HCT116 (cell line): ENCODE results near the gene NSG1. TPM values are rescaled to one million over a fixed set of nuclear protein-coding genes. Genes with fewer than 3 reads are reported as not detected.

ENCODE experiments used
- ATAC-seq: fragments of 200-7000 bp; cut with Tn5 transposase; 2 replicates; pipeline ENCODE4 v1.9.1; 2020; ENCODE audit warnings: mild to moderate bottlenecking, moderate library complexity
- BruUV-seq: library from RNA; stranded (reverse); fragments of 400-500 nt; replicated peaks from 2 replicates; lab custom pipeline; 2021; lab: Mats Ljungman, UMichigan
- CTCF ChIA-PET: fragments of 300-600 bp; sonication (Branson Sonifier 250); formaldehyde crosslinking; loops from one replicate; lab custom pipeline; 2021; ENCODE audit warnings: antibody characterized with exemption; lab: Charles Lee
- POLR2A ChIA-PET: fragments of 300-600, 350-600 bp; sonication (Branson Sonifier 250); formaldehyde crosslinking; loops from one replicate; lab custom pipeline; 2021; ENCODE audit warnings: antibody characterized with exemption; lab: Charles Lee
- RAD21 ChIA-PET, 2 experiments: fragments of 300-600 bp; sonication (Branson Sonifier 250); formaldehyde crosslinking; loops; one replicate each; lab custom pipeline; 2023; ENCODE audit warnings: low total read pairs in 2 of 2; ENCODE audit not compliant: uncharacterized antibody in 2 of 2, unreplicated experiment in 2 of 2, low non-redundant PET in 1 of 2; lab: Charles Lee
- DNase-seq: peaks from one replicate; pipeline ENCODE4 v3.0.0-alpha.2; 2010; ENCODE audit warnings: low read depth, low spot score
- H2AFZ ChIP-seq: fragments of 200-600 bp; shearing (Covaris generic), sonication (generic); 2 replicates; pipeline ENCODE4 v1.6.1; 2017; ENCODE audit warnings: low read depth, mixed run types, mixed read lengths, antibody characterized with exemption, low read length; ENCODE audit not compliant: poor library complexity, severe bottlenecking
- H3K27ac ChIP-seq: 2 replicates; pipeline ENCODE4 v1.5.1; 2012; ENCODE audit warnings: low read depth, low read length
- H3K27me3 ChIP-seq: fragments of 200-600 bp; sonication (generic); 2 replicates; pipeline ENCODE4 v1.6.1; 2016; ENCODE audit warnings: mixed run types, low read length, mixed read lengths; ENCODE audit not compliant: insufficient read depth
- H3K36me3 ChIP-seq, 2 experiments: fragments of 200-500 bp in 1 of 2; fragments of 200-600 bp in 1 of 2; sonication (Bioruptor generic) in 1 of 2; sonication (generic) in 1 of 2; 2 replicates each; pipeline versions ENCODE4 v1.5.1 to v1.6.1; 2014 to 2016; ENCODE audit warnings: low read length in 2 of 2, inconsistent platforms in 1 of 2, mixed read lengths in 1 of 2, mixed run types in 1 of 2; ENCODE audit not compliant: insufficient read depth in 2 of 2, control insufficient read depth in 1 of 2
- H3K4me1 ChIP-seq, 2 experiments: fragments of 200-600 bp in 1 of 2; sonication (generic) in 1 of 2; 2 replicates each; pipeline versions ENCODE4 v1.5.1 to v1.6.1; 2012 to 2017; ENCODE audit warnings: low read length in 2 of 2, inconsistent platforms in 1 of 2, mild to moderate bottlenecking in 1 of 2, mixed read lengths in 1 of 2, mixed run types in 1 of 2, moderate library complexity in 1 of 2; ENCODE audit not compliant: insufficient read depth in 2 of 2, control insufficient read depth in 1 of 2
- H3K4me2 ChIP-seq: fragments of 200-600 bp; sonication (generic); 2 replicates; pipeline ENCODE4 v1.6.1; 2017; ENCODE audit warnings: mixed run types, low read length, mixed read lengths
- H3K4me3 ChIP-seq, 2 experiments: fragments of 200-600 bp in 1 of 2; sonication (generic) in 1 of 2; replicated peaks in 1 of 2; 2 replicates each; pipeline ENCODE4 v1.5.1; 2011 to 2016; ENCODE audit warnings: low read length in 2 of 2, control low read depth in 1 of 2, low read depth in 1 of 2, mild to moderate bottlenecking in 1 of 2, mixed read lengths in 1 of 2, mixed run types in 1 of 2
- H3K79me2 ChIP-seq: fragments of 200-600 bp; sonication (generic); 2 replicates; pipeline ENCODE4 v1.6.1; 2017; ENCODE audit warnings: mild to moderate bottlenecking, mixed run types, low read length, moderate library complexity, mixed read lengths; ENCODE audit not compliant: insufficient read depth
- H3K9ac ChIP-seq: fragments of 200-600 bp; sonication (generic); 2 replicates; pipeline ENCODE4 v1.6.1; 2016; ENCODE audit warnings: low read length, mixed read lengths
- H3K9me2 ChIP-seq: fragments of 200-600 bp; sonication (generic), shearing (Covaris generic); 2 replicates; pipeline ENCODE4 v1.6.1; 2017; ENCODE audit warnings: mixed run types, mild to moderate bottlenecking, moderate library complexity; ENCODE audit not compliant: insufficient read depth
- H3K9me3 ChIP-seq, 2 experiments: fragments of 200-500 bp in 1 of 2; fragments of 200-600 bp in 1 of 2; sonication (Bioruptor generic) in 1 of 2; sonication (generic) in 1 of 2; 2 replicates each; pipeline ENCODE4 v1.6.1; 2014 to 2017; ENCODE audit warnings: low read length in 2 of 2, mixed read lengths in 2 of 2, inconsistent platforms in 1 of 2, low read depth in 1 of 2, mild to moderate bottlenecking in 1 of 2, mixed run types in 1 of 2, moderate library complexity in 1 of 2; ENCODE audit not compliant: control insufficient read depth in 1 of 2, insufficient read depth in 1 of 2
- H4K20me1 ChIP-seq: fragments of 200-600 bp; sonication (generic), shearing (Covaris generic); 2 replicates; pipeline ENCODE4 v1.6.1; 2017; ENCODE audit warnings: mixed run types, mild to moderate bottlenecking, moderate library complexity; ENCODE audit not compliant: insufficient read depth
- ATF3 ChIP-seq: IDR thresholded peaks from 2 replicates; pipeline ENCODE4 v1.6.1; 2012
- CBX3 ChIP-seq: IDR thresholded peaks from 2 replicates; pipeline ENCODE4 v1.6.1; 2012; ENCODE audit warnings: low read depth
- CEBPB ChIP-seq: IDR thresholded peaks from 2 replicates; pipeline ENCODE4 v1.6.1; 2012; ENCODE audit warnings: low read depth
- CTCF ChIP-seq, 3 experiments: fragments of 200-600 bp in 1 of 3; sonication (generic) in 1 of 3; IDR thresholded peaks in 2 of 3; conservative IDR thresholded peaks in 1 of 3; 2 replicates each; pipeline ENCODE4 v1.5.1; 2012 to 2017; ENCODE audit warnings: low read depth in 2 of 3, low read length in 2 of 3, antibody characterized with exemption in 1 of 3, borderline replicate concordance in 1 of 3, control low read depth in 1 of 3, mild to moderate bottlenecking in 1 of 3, mixed read lengths in 1 of 3, mixed run types in 1 of 3, moderate library complexity in 1 of 3; ENCODE audit not compliant: insufficient read depth in 1 of 3
- EGR1 ChIP-seq: IDR thresholded peaks from 2 replicates; pipeline ENCODE4 v1.6.1; 2012; ENCODE audit warnings: low read depth
- ELF1 ChIP-seq: IDR thresholded peaks from 2 replicates; pipeline ENCODE4 v1.6.1; 2012; ENCODE audit warnings: low read depth, borderline replicate concordance
- EZH2 ChIP-seq: fragments of 200-600 bp; sonication (generic); IDR thresholded peaks from 2 replicates; pipeline ENCODE4 v1.6.1; 2017; ENCODE audit warnings: antibody characterized with exemption, mixed run types
- FOSL1 ChIP-seq: IDR thresholded peaks from 2 replicates; pipeline ENCODE4 v1.6.1; 2012; ENCODE audit warnings: low read depth
- JUND ChIP-seq: IDR thresholded peaks from 2 replicates; pipeline ENCODE4 v1.6.1; 2012
- MAX ChIP-seq: IDR thresholded peaks from 2 replicates; pipeline ENCODE4 v1.6.1; 2012
- POLR2AphosphoS5 ChIP-seq: IDR thresholded peaks from 2 replicates; pipeline ENCODE4 v1.6.1; 2011; ENCODE audit warnings: mild to moderate bottlenecking, low read depth, low read length, moderate library complexity
- RAD21 ChIP-seq: IDR thresholded peaks from 2 replicates; pipeline ENCODE4 v1.6.1; 2012; ENCODE audit warnings: low read depth, mild to moderate bottlenecking
- REST ChIP-seq: IDR thresholded peaks from 2 replicates; pipeline ENCODE4 v1.6.1; 2012; ENCODE audit warnings: low read depth
- SRF ChIP-seq: IDR thresholded peaks from 2 replicates; pipeline ENCODE4 v1.6.1; 2012; ENCODE audit warnings: low read depth
- TCF7L2 ChIP-seq: IDR thresholded peaks from 2 replicates; pipeline ENCODE4 v1.7.0; 2011; ENCODE audit warnings: borderline replicate concordance, inconsistent platforms; ENCODE audit not compliant: insufficient read depth, insufficient read length; ENCODE audit errors: extremely low read depth
- ZBTB33 ChIP-seq: IDR thresholded peaks from 2 replicates; pipeline ENCODE4 v1.6.1; 2011; ENCODE audit warnings: mild to moderate bottlenecking, low read length, moderate library complexity; ENCODE audit not compliant: insufficient replicate concordance; ENCODE audit errors: extremely low read depth
- ZFX ChIP-seq: fragments of 450-650 bp; IDR thresholded peaks from 2 replicates; pipeline ENCODE4 v1.6.1; 2017
- ZNF274 ChIP-seq: fragments of 200-500 bp; sonication (Bioruptor generic); IDR thresholded peaks from 2 replicates; pipeline ENCODE4 v1.6.1; 2014; ENCODE audit warnings: mild to moderate bottlenecking, low read depth, low read length, inconsistent platforms
- intact Hi-C: fragments of 100-400 bp; cut with micrococcal nuclease; formaldehyde crosslinking; loops from 2 replicates; pipeline ENCODE4 v1.10.0; 2022
- total RNA-seq: library from RNA; stranded (reverse); gene quantifications from one replicate; pipeline ENCODE4 v1.2.1, GENCODE V29; 2021; ENCODE audit not compliant: unreplicated experiment

NSG1 gene
- total RNA-seq, 1 experiment from 2014 or later = 0.12 TPM

GRCh38 chr4:4417886-4418285 is 31.0 kb downstream of the NSG1 start:
- no peak overlapping the region for H3K9ac ChIP-seq
- H3K4me2 ChIP-seq = no peak overlapping the region
- no peak overlapping the region for H2AFZ ChIP-seq
- TF ChIP-seq EZH2 (no peak), TCF7L2 (no peak), EGR1 (no peak), REST (no peak), SRF (no peak), JUND (no peak), ELF1 (no peak), CEBPB (no peak), ZFX (no peak), CTCF (IDR thresholded peaks at IDR 0.05 in 2 of 3, conservative IDR thresholded peaks at IDR 0.05 in 1 of 3; ENCODE audit: borderline replicate concordance in 1 of 3, insufficient read depth in 1 of 3, low read depth in 2 of 3, low read length in 2 of 3) (no peak), ATF3 (no peak), POLR2AphosphoS5 (no peak), FOSL1 (no peak), ZNF274 (no peak), ZBTB33 (no peak), MAX (no peak), CBX3 (no peak), RAD21 (no peak)
- intact Hi-C loops = no loop called here
- H3K9me3 ChIP-seq = no peaks in the 10 kb centered on the region
- DNase-seq = no peak
- H3K9me2 ChIP-seq = no peaks in the 10 kb centered on the region
- H3K27ac ChIP-seq = no peak overlapping the region
- H3K4me3 ChIP-seq = no peak overlapping the region
- H3K4me1 ChIP-seq = no peaks in the 10 kb centered on the region
- ChIA-PET CTCF (no interaction called here), RAD21 (no interaction called here), POLR2A (no interaction called here)
- no peaks in the 10 kb centered on the region for H3K27me3 ChIP-seq
- H3K36me3 ChIP-seq = peaks cover 6 to 8% of the 10 kb centered on the region in 2 experiments; a peak in 1 of 4 replicates
- no peak for ATAC-seq
- H4K20me1 ChIP-seq = no peaks in the 10 kb centered on the region
- BruUV-seq = no TSS peak
- no peaks in the 10 kb centered on the region for H3K79me2 ChIP-seq
